AG10803 (cell line): ENCODE measurements around the gene THAP2.
"Not testable (repeated sequence)": the region's sequence is repeated elsewhere in the genome, so short reads cannot be mapped to it uniquely, and the experiment has no call there.

Experiments
- DNase-seq: peaks from one replicate; pipeline ENCODE4 v3.0.0; 2010; ENCODE audit warnings: low read depth
- H3K4me3 ChIP-seq: 2 replicates; pipeline ENCODE4 v1.5.1; 2011; ENCODE audit warnings: mild to moderate bottlenecking, low read length, control low read depth
- CTCF ChIP-seq: conservative IDR thresholded peaks from 2 replicates; pipeline ENCODE4 v1.5.1; 2011; ENCODE audit warnings: mild to moderate bottlenecking, low read length, control low read depth, inconsistent platforms

The THAP2 gene

GRCh38 chr12:71688961-71689570 is 25.0 kb downstream of the THAP2 start:
- TF ChIP-seq CTCF, result no peak
- no peak for DNase-seq
- H3K4me3 ChIP-seq, result no peak overlapping the region

GRCh38 chr12:71691504-71692129 is 27.5 kb downstream of the THAP2 start:
- TF ChIP-seq CTCF, result no peak
- no peak overlapping the region for H3K4me3 ChIP-seq
- DNase-seq, result no peak

- H3K4me3 ChIP-seq, result no peak overlapping the region
- no peak for DNase-seq
- no peak for TF ChIP-seq CTCF
Observed at GRCh38 chr12:71693126-71693525, 29.0 kb downstream of the THAP2 start.

- not testable (repeated sequence) for H3K4me3 ChIP-seq, DNase-seq
Observed at GRCh38 chr12:71693651-71694050, 29.6 kb downstream of the THAP2 start.

GRCh38 chr12:71694099-71694820 is 30.2 kb downstream of the THAP2 start:
- TF ChIP-seq CTCF, result no peak
- no peak overlapping the region for H3K4me3 ChIP-seq
- DNase-seq, result no peak

- no peak overlapping the region for H3K4me3 ChIP-seq
- DNase-seq, result no peak
- TF ChIP-seq CTCF, result no peak
Observed at GRCh38 chr12:71695782-71696181, 31.7 kb downstream of the THAP2 start.

- DNase-seq, H3K4me3 ChIP-seq: not testable (repeated sequence)
Observed at GRCh38 chr12:71702181-71702580, 38.1 kb downstream of the THAP2 start.

- TF ChIP-seq CTCF, result no peak
- no peak for DNase-seq
- no peak overlapping the region for H3K4me3 ChIP-seq
Observed at GRCh38 chr12:71702590-71702989, 38.5 kb downstream of the THAP2 start.
